Fibroblast of villous mesenchyme (primary cell): ENCODE results near the gene HCST. TPM values are rescaled to one million over a fixed set of nuclear protein-coding genes. Genes with fewer than 3 reads are reported as not detected.
A peak's percentile ranks its signal among the peaks of the same experiment; 100 is the strongest.

Experiments
- DNase-seq: peaks from one replicate; pipeline ENCODE4 v3.0.0-alpha.2; 2010; ENCODE audit warnings: low read depth
- H3K4me3 ChIP-seq: 2 replicates; pipeline ENCODE4 v1.5.1; 2011; ENCODE audit warnings: low read depth, mild to moderate bottlenecking, low read length
- CTCF ChIP-seq: IDR thresholded peaks from 2 replicates; pipeline ENCODE4 v1.5.1; 2012; ENCODE audit warnings: low read depth, mild to moderate bottlenecking, low read length; ENCODE audit not compliant: insufficient read depth
- total RNA-seq: library from RNA; depleted of rRNA; stranded (reverse); fragments of >200 nt; gene quantifications from 2 replicates; pipeline ENCODE4 v1.2.3, GENCODE V29; 2012

Gene HCST
- total RNA-seq, 1 donor: 0.43 TPM

- no peak for TF ChIP-seq CTCF
- DNase-seq: no peak
- no peak overlapping the region for H3K4me3 ChIP-seq
These were observed 41.3 kb upstream of the HCST start for GRCh38 chr19:35860818-35861639.

- DNase-seq: no peak
- no peak overlapping the region for H3K4me3 ChIP-seq
- TF ChIP-seq CTCF: no peak
These were observed 40.6 kb upstream of the HCST start for GRCh38 chr19:35861640-35862160.

- DNase-seq: no peak
- no peak overlapping the region for H3K4me3 ChIP-seq
- TF ChIP-seq CTCF: no peak
These were observed 39.8 kb upstream of the HCST start for GRCh38 chr19:35862528-35862927.

GRCh38 chr19:35863018-35863417, 39.3 kb upstream of the HCST start:
- TF ChIP-seq CTCF: no peak
- DNase-seq: no peak
- no peak overlapping the region for H3K4me3 ChIP-seq

GRCh38 chr19:35868172-35868822, 34.0 kb upstream of the HCST start, which contains the start of gene APLP1:
APLP1 (plus strand) TSS chr19:35868574; CDS start chr19:35868637, 63 bp downstream.
- no peak for TF ChIP-seq CTCF
- H3K4me3 ChIP-seq: peak within 1 kb of the TSS; percentile 21
- DNase-seq: peak; percentile 19

DNA sequence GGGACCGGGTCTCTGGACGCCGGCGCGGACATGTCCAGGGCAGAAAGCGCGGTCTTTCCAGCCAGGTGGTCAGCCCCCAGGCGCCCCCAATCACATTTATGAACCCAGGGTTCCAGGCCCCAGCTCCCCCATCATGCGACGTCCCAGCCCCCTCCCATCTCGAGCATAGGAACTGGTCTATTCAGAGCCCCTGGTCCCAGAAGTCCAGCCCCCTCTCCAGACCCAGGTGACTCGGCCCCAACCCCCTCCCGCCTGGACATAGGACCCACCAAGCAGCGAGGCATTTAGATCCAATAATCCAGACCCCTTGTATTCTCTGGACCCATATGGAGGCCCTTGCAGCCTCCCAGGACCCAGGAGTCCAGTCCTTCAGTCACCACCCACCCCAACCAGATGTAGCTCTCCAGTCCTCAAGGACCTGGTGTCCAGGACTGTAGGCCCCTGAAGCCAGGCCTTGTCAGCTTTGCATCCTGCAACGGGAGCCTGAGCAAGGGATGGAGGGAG, 33.5 kb upstream of the HCST start:
- peak overlapping the region; percentile 21 for H3K4me3 ChIP-seq
- DNase-seq: no peak
- no peak for TF ChIP-seq CTCF
